H1 (cell line): ENCODE data around the gene KAT8. TPM values are rescaled to one million over a fixed set of nuclear protein-coding genes. Genes with fewer than 3 reads are reported as not detected.

ENCODE experiments used
- ASH2L ChIP-seq: fragments of 200-600, 300-600 bp; sonication (generic); IDR thresholded peaks from one replicate; pipeline ENCODE4 v1.7.1; 2017; ENCODE audit warnings: low read length
- BACH1 ChIP-seq: IDR thresholded peaks from 2 replicates; pipeline ENCODE4 v1.6.1; 2012; ENCODE audit warnings: low read length, improper control_type of control experiment
- BCL11A ChIP-seq, 2 experiments: IDR thresholded peaks; one replicate each; pipeline ENCODE4 v1.6.1; 2011; ENCODE audit warnings: low read depth in 2 of 2, low read length in 2 of 2, mild to moderate bottlenecking in 2 of 2
- BRCA1 ChIP-seq: IDR thresholded peaks from 2 replicates; pipeline ENCODE4 v1.6.1; 2012; ENCODE audit warnings: low read depth, low read length, improper control_type of control experiment
- CEBPB ChIP-seq: IDR thresholded peaks from 2 replicates; pipeline ENCODE4 v1.6.1; 2012; ENCODE audit warnings: low read depth, low read length
- CREB1 ChIP-seq: IDR thresholded peaks from 2 replicates; pipeline ENCODE4 v1.6.1; 2012; ENCODE audit warnings: inconsistent platforms
- CTBP2 ChIP-seq: IDR thresholded peaks from 2 replicates; pipeline ENCODE4 v1.7.0; 2011; ENCODE audit warnings: borderline replicate concordance, mild to moderate bottlenecking, moderate library complexity, mixed read lengths, low read length; ENCODE audit not compliant: insufficient read depth, insufficient read length
- EP300 ChIP-seq, 2 experiments: IDR thresholded peaks; 1 replicate in 1 of 2; 2 replicates in 1 of 2; pipeline ENCODE4 v1.6.1; 2011 to 2012; ENCODE audit warnings: low read depth in 2 of 2, low read length in 2 of 2, mild to moderate bottlenecking in 2 of 2, borderline replicate concordance in 1 of 2, inconsistent platforms in 1 of 2, moderate library complexity in 1 of 2
- GTF2F1 ChIP-seq: IDR thresholded peaks from 2 replicates; pipeline ENCODE4 v1.6.1; 2012; ENCODE audit warnings: low read depth, low read length, improper control_type of control experiment, borderline replicate concordance
- HDAC6 ChIP-seq: IDR thresholded peaks from one replicate; pipeline ENCODE4 v1.7.1; 2012; ENCODE audit warnings: low read depth, mild to moderate bottlenecking, inconsistent platforms, low read length, moderate library complexity
- JUN ChIP-seq: IDR thresholded peaks from 2 replicates; pipeline ENCODE4 v1.6.1; 2011; ENCODE audit warnings: low read depth, mild to moderate bottlenecking, improper control_type of control experiment, low read length
- KDM1A ChIP-seq: fragments of 200-600, 300-600 bp; sonication (generic); IDR thresholded peaks from 2 replicates; pipeline ENCODE4 v1.7.1; 2016; ENCODE audit warnings: mild to moderate bottlenecking, low read length, borderline replicate concordance
- KDM5A ChIP-seq: fragments of 200-600 bp; IDR thresholded peaks from 2 replicates; pipeline ENCODE4 v1.7.1; 2012; ENCODE audit warnings: mild to moderate bottlenecking, low read length, inconsistent platforms, mixed read lengths
- RAD21 ChIP-seq, 2 experiments: IDR thresholded peaks in 1 of 2; conservative IDR thresholded peaks in 1 of 2; 2 replicates each; pipeline ENCODE4 v1.6.1; 2011; ENCODE audit warnings: low read depth in 2 of 2, low read length in 2 of 2, improper control_type of control experiment in 1 of 2, inconsistent platforms in 1 of 2, mild to moderate bottlenecking in 1 of 2, moderate library complexity in 1 of 2
- RBBP5 ChIP-seq: IDR thresholded peaks from 2 replicates; pipeline ENCODE4 v1.7.1; 2012; ENCODE audit warnings: low read depth, mild to moderate bottlenecking, inconsistent platforms, low read length, moderate library complexity, borderline replicate concordance
- RFX5 ChIP-seq: IDR thresholded peaks from 2 replicates; pipeline ENCODE4 v1.6.1; 2011; ENCODE audit warnings: low read depth, low read length, improper control_type of control experiment, borderline replicate concordance
- SAP30 ChIP-seq: fragments of 300-600 bp; sonication (generic); IDR thresholded peaks from 2 replicates; pipeline ENCODE4 v1.7.1; 2012; ENCODE audit warnings: low read length, moderate library complexity, mild to moderate bottlenecking, inconsistent platforms; ENCODE audit not compliant: insufficient read depth, insufficient replicate concordance
- SIN3A ChIP-seq, 2 experiments: IDR thresholded peaks in 1 of 2; conservative IDR thresholded peaks in 1 of 2; 2 replicates each; pipeline ENCODE4 v1.6.1; 2011 to 2012; ENCODE audit warnings: low read length in 2 of 2, improper control_type of control experiment in 1 of 2, low read depth in 1 of 2, mild to moderate bottlenecking in 1 of 2
- SP1 ChIP-seq: IDR thresholded peaks from 2 replicates; pipeline ENCODE4 v1.6.1; 2011; ENCODE audit warnings: low read depth, low read length
- SP2 ChIP-seq: IDR thresholded peaks from 2 replicates; pipeline ENCODE4 v1.6.1; 2012; ENCODE audit warnings: mild to moderate bottlenecking, low read length, inconsistent platforms
- SRF ChIP-seq: IDR thresholded peaks from 2 replicates; pipeline ENCODE4 v1.6.1; 2011; ENCODE audit warnings: mild to moderate bottlenecking, low read depth, low read length, moderate library complexity
- TCF12 ChIP-seq: IDR thresholded peaks from 2 replicates; pipeline ENCODE4 v1.6.1; 2011; ENCODE audit warnings: low read depth, mild to moderate bottlenecking, low read length
- TEAD4 ChIP-seq: IDR thresholded peaks from 2 replicates; pipeline ENCODE4 v1.6.1; 2012; ENCODE audit warnings: low read depth, low read length, inconsistent platforms, mixed read lengths
- USF2 ChIP-seq: IDR thresholded peaks from 2 replicates; pipeline ENCODE4 v1.6.1; 2011; ENCODE audit warnings: low read length, improper control_type of control experiment
- YY1 ChIP-seq: IDR thresholded peaks from 2 replicates; pipeline ENCODE4 v1.6.1; 2011; ENCODE audit warnings: low read depth, mild to moderate bottlenecking, low read length
- ZNF274 ChIP-seq: IDR thresholded peaks from 2 replicates; pipeline ENCODE4 v1.7.0; 2012; ENCODE audit warnings: low read length, borderline replicate concordance; ENCODE audit errors: extremely low read depth
- polyA plus RNA-seq, 7 experiments: library from polyadenylated mRNA; depleted of rRNA in 3 of 7; stranded (reverse) in 5 of 7; unstranded in 2 of 7; fragments of >200 nt in 5 of 7; fragments of 200-250 nt in 2 of 7; gene quantifications; 1 replicate in 5 of 7; 2 replicates in 1 of 7; 4 replicates in 1 of 7; pipeline versions ENCODE4 v1.2.1 to v1.2.3, GENCODE V29; 2011 to 2013; ENCODE audit warnings: missing spikeins in 2 of 7, mixed read lengths in 2 of 7
- total RNA-seq: library from RNA; stranded (reverse); fragmentation: NEBNext Ultra II Directional; extraction: Animal tissue kit (Norgen Biotek cat#: 25700); gene quantifications from 2 replicates; pipeline ENCODE4 v1.2.1, GENCODE V29; 2021

The KAT8 gene
- total and polyA plus RNA-seq, 2 of the 8 experiments (the other 6 are each of a cell fraction or from before 2014, with no cell fraction given): 52.6 to 61.6 TPM

- TF ChIP-seq TEAD4: no peak
- no peak for TF ChIP-seq RFX5
- peak in 1 of 2 experiments; percentile 50; a peak in 1 of 4 replicates for TF ChIP-seq SIN3A (conservative IDR thresholded peaks at IDR 0.05 in 1 of 2, IDR thresholded peaks at IDR 0.05 in 1 of 2; ENCODE audit: low read depth in 1 of 2, low read length in 2 of 2)
- no peak for TF ChIP-seq BACH1
- no peak for TF ChIP-seq GTF2F1
- TF ChIP-seq SAP30: peak; percentile 37
- TF ChIP-seq BRCA1: no peak
- no peak for TF ChIP-seq ZNF274
- TF ChIP-seq SP2: no peak
- TF ChIP-seq SRF: no peak
- TF ChIP-seq SP1: no peak
- no peak for TF ChIP-seq RAD21 (IDR thresholded peaks at IDR 0.05 in 1 of 2, conservative IDR thresholded peaks at IDR 0.05 in 1 of 2; ENCODE audit: low read depth in 2 of 2, low read length in 2 of 2)
- peak; percentile 14; the same call in 1 of the 2 replicates for TF ChIP-seq CREB1
- no peak for TF ChIP-seq USF2
- no peak for TF ChIP-seq HDAC6
- no peak for TF ChIP-seq CEBPB
- TF ChIP-seq CTBP2: no peak
- no peak for TF ChIP-seq EP300 (IDR thresholded peaks at IDR 0.05; ENCODE audit: borderline replicate concordance in 1 of 2, low read depth in 2 of 2, low read length in 2 of 2)
- TF ChIP-seq YY1: peak; percentile 39; the same call in 1 of the 2 replicates
- no peak for TF ChIP-seq RBBP5
- no peak for TF ChIP-seq JUN
- peak; percentile 72; the same call in 1 of the 2 replicates for TF ChIP-seq KDM1A
- TF ChIP-seq ASH2L: no peak
- TF ChIP-seq BCL11A (IDR thresholded peaks at IDR 0.05; ENCODE audit: low read depth in 2 of 2, low read length in 2 of 2): no peak
- TF ChIP-seq KDM5A: no peak
- no peak for TF ChIP-seq TCF12
Observed at GRCh38 chr16:31094088-31094423, 23.4 kb upstream of the KAT8 start (continued).
